HG03342 (cell line): ENCODE results near the gene C6orf62.
"Not testable (repeated sequence)": the region's sequence is repeated elsewhere in the genome, so short reads cannot be mapped to it uniquely, and the experiment has no call there.

Experiments
- ATAC-seq: cut with Tn5 transposase; IDR thresholded peaks from one replicate; pipeline ENCODE4 v1.9.1; 2021; ENCODE audit warnings: mild to moderate bottlenecking, moderate library complexity; ENCODE audit not compliant: unreplicated experiment

C6orf62 gene

GRCh38 chr6:24719125-24719971 lies at the start of gene C6orf62:
Gene C6orf62, minus strand, starts transcription at chr6:24719154. Its CDS starts 486 bp downstream, at chr6:24718668.
- ATAC-seq: peak; percentile 25

DNA sequence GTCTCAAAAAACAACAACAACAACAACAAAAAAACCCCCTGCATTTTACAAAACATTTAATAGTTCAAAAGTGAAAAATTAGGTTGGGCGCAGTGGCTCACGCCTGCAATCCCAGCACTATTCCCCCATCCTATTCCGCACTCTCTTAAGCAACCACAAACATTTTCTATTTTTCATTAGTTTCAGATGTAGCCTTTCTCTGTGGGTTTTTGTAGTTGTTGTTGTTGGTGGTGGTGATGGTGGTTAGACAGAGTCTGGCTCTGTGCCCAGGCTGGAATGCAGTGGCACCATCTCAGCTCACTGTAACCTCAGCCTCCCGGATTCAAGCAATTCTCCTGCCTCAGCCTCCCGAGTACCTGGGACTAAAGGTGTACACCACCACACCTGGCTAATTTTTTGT lies 49.4 kb upstream of the C6orf62 start:
- ATAC-seq: no peak

GRCh38 chr6:24766680-24767462 lies 47.9 kb upstream of the C6orf62 start:
- ATAC-seq: peak; percentile 66

- not testable (repeated sequence) for ATAC-seq
Measured at GRCh38 chr6:24765968-24766367, 47.0 kb upstream of the C6orf62 start.

- ATAC-seq: not testable (repeated sequence)
Measured at GRCh38 chr6:24764833-24765828, 46.2 kb upstream of the C6orf62 start.

DNA sequence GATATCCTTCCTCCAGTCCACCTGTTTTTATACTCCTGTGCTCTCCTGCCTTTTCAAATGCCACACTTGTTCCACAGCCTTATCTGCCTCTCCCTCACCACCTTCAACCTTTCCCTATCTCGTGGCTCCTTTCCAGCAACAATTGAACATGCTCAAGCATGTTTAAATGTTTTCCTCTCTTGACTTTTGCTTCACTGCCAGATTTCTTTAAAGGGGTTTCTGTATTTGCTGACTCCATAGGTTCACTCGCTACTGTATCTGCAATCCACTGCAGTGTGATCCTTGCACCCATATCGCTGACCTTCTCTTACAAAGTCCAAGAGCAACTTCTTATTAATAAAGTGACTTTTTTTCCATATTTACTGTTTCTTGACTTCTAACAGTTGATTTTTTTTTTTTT lies 44.6 kb upstream of the C6orf62 start:
- ATAC-seq: no peak

DNA sequence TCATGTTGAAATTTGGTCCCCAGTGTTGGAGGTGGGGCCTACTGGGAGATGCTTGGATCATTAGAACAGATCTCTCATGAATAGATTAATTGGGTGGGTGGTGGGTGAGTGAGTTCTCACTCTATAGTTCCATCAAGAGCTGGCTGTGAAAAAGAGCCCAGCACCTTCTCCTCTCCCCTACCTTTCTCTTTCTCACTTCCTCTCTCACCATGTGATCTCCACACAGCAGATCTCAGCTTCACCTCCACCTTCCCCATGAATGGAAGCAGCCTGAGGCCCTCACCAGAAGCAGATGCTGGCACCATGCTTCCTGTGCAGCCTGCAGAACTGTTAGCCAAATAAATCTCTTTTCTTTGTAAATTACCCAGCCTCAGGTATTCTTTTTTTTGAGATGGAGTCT lies 42.9 kb upstream of the C6orf62 start:
- no peak for ATAC-seq

DNA sequence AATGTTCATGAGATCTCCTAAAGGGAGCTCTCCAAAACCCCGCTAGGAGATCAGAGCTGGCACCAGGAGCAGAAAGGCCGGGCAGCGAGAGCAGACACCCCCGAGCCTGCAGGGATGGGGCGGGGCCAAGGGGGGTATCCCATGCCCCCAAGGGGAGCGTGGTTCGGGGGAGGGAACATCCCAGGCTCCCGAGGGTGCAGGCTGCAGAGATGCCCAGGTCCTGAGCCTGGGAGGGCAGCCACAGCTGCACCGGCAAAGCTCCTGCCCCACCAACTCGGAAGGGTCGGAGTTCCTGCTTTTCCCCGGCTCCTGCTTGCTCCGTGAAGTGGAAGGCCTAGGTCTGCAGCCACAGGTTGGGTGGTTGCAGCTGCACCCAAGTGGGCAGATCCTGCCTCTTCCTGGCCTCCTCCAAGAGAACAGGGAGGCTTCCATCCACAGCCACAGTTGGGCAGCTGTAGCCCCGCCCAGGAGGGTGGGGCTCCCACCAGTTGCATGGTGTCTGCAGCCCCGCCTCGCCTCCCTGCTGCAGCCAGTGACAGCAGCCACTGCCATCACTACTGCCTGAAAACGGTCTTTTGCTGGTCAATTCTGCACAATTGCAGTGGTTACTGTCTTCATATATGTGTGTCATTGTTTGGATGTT lies 42.4 kb upstream of the C6orf62 start:
- no peak for ATAC-seq

- ATAC-seq: no peak
Measured at GRCh38 chr6:24760210-24760609, 41.3 kb upstream of the C6orf62 start.

GRCh38 chr6:24759718-24760117 lies 40.8 kb upstream of the C6orf62 start:
- ATAC-seq: no peak

- ATAC-seq: no peak
Measured at GRCh38 chr6:24757611-24758010, 38.7 kb upstream of the C6orf62 start.

GRCh38 chr6:24755279-24755678 lies 36.3 kb upstream of the C6orf62 start:
- ATAC-seq: no peak

DNA sequence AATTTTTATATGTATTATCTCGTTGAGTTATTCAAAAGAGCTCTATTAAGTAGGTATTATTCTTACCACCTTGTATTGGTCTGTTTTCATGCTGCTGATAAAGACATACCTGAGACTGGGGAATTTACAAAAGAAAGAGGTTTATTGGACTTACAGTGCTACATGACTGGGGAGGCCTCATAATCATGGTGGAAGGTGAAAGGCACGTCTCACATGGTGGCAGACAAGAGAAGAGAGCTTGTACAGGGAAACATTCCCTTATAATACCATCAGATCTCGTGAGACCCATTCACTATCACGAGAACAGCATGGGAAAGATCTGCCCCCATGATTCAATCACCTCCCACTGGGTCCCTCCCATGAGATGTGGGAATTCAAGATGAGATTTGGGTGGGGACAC lies 35.4 kb upstream of the C6orf62 start:
- ATAC-seq: not testable (repeated sequence)

DNA sequence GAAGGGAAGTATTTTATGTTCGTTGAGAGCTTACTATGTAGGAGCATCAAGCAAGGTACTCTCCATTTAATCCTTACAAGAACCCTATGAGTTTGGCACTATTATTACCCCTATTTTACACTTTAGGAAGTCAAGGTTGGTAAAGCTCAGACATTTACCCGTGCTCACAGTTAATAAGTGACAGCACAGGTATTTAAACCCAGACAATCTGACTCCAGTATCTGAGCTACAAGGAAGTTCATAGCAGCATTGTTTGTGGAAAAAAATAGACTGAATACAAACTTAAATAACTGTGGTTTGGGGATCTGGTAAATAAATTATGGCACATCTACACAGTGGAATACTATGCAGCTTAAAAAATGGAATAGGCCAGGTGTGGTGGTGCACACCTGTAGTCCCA lies 34.6 kb upstream of the C6orf62 start:
- ATAC-seq: no peak

GRCh38 chr6:24752917-24753492 lies 34.1 kb upstream of the C6orf62 start:
- ATAC-seq: no peak

DNA sequence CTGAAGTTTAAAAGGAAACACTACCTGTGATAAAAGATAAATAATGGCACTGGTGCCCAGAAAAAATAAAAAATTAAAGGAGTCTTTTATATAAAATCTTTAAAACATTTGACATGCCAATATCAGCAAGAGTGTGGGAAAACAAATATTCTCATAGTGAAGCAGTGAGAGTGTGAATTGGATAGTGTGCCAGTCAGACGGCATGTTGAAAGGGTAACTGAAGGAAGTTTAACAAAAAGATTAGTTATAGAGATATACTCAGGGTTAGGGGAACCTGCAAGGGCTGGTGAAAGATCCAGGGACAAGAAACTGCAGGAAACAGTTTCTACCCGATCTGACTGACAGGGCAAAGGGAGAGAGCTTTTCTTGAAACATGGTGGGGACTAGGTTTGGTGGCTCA lies 33.5 kb upstream of the C6orf62 start:
- no peak for ATAC-seq

GRCh38 chr6:24750878-24751277 lies 31.9 kb upstream of the C6orf62 start:
- not testable (repeated sequence) for ATAC-seq

DNA sequence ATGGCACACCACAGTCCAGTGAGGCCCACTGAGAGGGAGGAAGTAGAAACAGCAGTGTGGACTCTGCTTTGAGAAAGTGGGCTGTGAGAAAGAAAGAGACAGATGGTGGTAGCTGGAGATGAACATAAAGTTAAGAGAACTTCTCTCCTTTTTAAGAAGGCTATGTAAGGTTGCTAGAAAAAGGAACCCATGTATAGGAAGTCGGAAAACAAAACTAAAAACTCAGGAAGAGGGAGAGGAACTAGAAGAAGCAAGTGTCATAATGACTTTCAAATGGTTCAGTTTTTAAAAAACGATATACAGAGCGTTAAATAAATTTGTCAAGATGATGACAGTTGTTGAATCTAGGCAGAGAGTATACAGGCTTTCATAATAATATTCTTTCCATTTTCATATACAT lies 30.3 kb upstream of the C6orf62 start:
- ATAC-seq: no peak

- no peak for ATAC-seq
Measured at GRCh38 chr6:24744911-24745310, 26.0 kb upstream of the C6orf62 start.

GRCh38 chr6:24743944-24744335 lies 25.0 kb upstream of the C6orf62 start:
- no peak for ATAC-seq
